D721Med (cell line): ENCODE data around the gene TRPT1.

Experiments
- DNase-seq: peaks from one replicate; pipeline ENCODE4 v3.0.0; 2011; ENCODE audit warnings: low spot score; ENCODE audit not compliant: insufficient read length
- FAIRE-seq: peaks from 2 replicates; lab custom pipeline; 2011; peaks lifted over from hg19 to GRCh38; lab: Jason Lieb, UNC
- CTCF ChIP-seq: IDR thresholded peaks from 2 replicates; pipeline ENCODE4 v1.5.1; 2012; ENCODE audit warnings: mild to moderate bottlenecking, control low read depth; ENCODE audit not compliant: insufficient read depth; ENCODE audit errors: missing control alignments

TRPT1 gene

GRCh38 chr11:64226507-64227051 is 593 bp upstream of the TRPT1 start:
- no peak for DNase-seq
- FAIRE-seq = no peak
- TF ChIP-seq CTCF = no peak

- no peak for TF ChIP-seq CTCF
- DNase-seq (no peak), FAIRE-seq (no peak)
Observed at GRCh38 chr11:64224891-64225607, 937 bp downstream of the TRPT1 start.

- no peak for FAIRE-seq
- no peak for TF ChIP-seq CTCF
- no peak for DNase-seq
Observed at GRCh38 chr11:64224151-64224890, 1.7 kb downstream of the TRPT1 start.

GRCh38 chr11:64223001-64223651 is 2.9 kb downstream of the TRPT1 start:
- TF ChIP-seq CTCF = no peak
- no peak for FAIRE-seq
- no peak for DNase-seq

- no peak for TF ChIP-seq CTCF
- no peak for DNase-seq
- no peak for FAIRE-seq
Observed at GRCh38 chr11:64222651-64223000, 3.4 kb downstream of the TRPT1 start.

- TF ChIP-seq CTCF = no peak
- DNase-seq = no peak
- FAIRE-seq = no peak
Observed at GRCh38 chr11:64220798-64221197, 5.2 kb downstream of the TRPT1 start.

GRCh38 chr11:64220271-64220670 is 5.7 kb downstream of the TRPT1 start:
- FAIRE-seq = no peak
- TF ChIP-seq CTCF = no peak

More at GRCh38 chr11:64220271-64220670, 5.7 kb downstream of the TRPT1 start:
- DNase-seq = no peak
